ENCODE data around the gene ANXA6. TPM values are rescaled to one million over a fixed set of nuclear protein-coding genes. Genes with fewer than 3 reads are reported as not detected.

ANXA6 gene
- total and polyA plus RNA-seq, 2 experiments from 2014 or later: 404 to 628 TPM

DNA sequence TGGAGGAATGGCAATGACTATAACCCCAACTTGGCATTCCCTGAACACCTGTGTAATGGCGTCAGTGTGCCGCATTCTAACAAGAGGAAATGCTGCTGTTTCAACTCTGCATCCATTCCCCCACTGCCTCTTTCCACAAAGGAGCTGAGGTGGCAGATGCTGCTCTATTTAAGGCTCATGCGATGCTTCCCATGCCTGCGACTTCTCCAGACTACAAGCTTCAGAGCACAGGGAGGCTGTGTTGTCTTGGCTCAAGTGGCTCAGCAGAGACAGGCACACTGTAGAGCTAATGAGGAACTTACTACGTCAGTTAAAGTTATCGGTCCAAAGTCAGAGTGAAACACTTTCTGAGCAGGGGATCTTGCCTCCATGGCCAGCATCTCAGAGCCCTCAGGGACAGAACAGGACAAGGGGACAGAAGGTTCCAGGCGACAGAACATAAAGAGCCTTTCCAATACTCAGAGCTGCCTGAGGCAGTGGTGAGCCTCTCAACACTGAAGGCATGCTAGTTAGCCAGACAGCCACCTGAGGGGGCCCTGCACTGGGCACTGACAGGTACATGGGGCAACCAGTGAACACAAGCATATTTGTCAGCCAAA, 98.6 kb downstream of the ANXA6 start:
- Histone ChIP-seq H3K4me3 (no peak overlapping the region), H3K4me1 (ENCODE audit: low read depth) (peaks cover 10% of the 10 kb centered on the region), H3K9me3 (ENCODE audit: low read depth) (no peaks in the 10 kb centered on the region), H3K27me3 (no peaks in the 10 kb centered on the region), H3K36me3 (peaks cover 25% of the 10 kb centered on the region), H3K27ac (no peak overlapping the region)
- DNase-seq (ENCODE audit: low read depth in 1 of 2, low spot score in 1 of 2): no peak
- TF ChIP-seq, protein P1, sequence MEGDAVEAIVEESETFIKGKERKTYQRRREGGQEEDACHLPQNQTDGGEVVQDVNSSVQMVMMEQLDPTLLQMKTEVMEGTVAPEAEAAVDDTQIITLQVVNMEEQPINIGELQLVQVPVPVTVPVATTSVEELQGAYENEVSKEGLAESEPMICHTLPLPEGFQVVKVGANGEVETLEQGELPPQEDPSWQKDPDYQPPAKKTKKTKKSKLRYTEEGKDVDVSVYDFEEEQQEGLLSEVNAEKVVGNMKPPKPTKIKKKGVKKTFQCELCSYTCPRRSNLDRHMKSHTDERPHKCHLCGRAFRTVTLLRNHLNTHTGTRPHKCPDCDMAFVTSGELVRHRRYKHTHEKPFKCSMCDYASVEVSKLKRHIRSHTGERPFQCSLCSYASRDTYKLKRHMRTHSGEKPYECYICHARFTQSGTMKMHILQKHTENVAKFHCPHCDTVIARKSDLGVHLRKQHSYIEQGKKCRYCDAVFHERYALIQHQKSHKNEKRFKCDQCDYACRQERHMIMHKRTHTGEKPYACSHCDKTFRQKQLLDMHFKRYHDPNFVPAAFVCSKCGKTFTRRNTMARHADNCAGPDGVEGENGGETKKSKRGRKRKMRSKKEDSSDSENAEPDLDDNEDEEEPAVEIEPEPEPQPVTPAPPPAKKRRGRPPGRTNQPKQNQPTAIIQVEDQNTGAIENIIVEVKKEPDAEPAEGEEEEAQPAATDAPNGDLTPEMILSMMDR (IDR thresholded peaks at IDR 0.05; ENCODE audit: low read depth, low read length): no peak

DNA sequence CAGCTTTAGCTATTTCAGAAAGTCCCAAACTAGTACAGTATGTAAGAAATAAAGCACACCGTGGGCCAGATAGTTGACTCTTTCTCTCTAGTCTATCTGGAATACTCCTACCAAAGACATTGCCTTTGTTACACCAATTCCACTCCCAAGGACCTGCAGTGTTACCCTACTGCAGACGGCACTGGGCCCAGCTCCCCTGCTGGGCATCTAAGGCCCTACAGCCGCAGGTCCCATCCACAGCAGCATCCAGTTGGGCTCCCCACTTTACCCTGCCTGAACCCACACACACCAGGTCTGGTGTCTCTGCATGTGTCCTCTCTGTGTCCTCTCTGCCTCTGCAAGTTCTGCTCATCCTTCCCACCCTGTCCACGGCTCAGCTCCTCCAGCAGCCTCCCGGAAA, 99.3 kb downstream of the ANXA6 start:
- H3K36me3 ChIP-seq: peaks cover 25% of the 10 kb centered on the region
- no peak overlapping the region for H3K27ac ChIP-seq
- no peak overlapping the region for H3K4me3 ChIP-seq
- no peaks in the 10 kb centered on the region for H3K9me3 ChIP-seq (ENCODE audit: low read depth)
- TF ChIP-seq, protein P1 (IDR thresholded peaks at IDR 0.05; ENCODE audit: low read depth, low read length): peak; percentile 11
- DNase-seq (ENCODE audit: low read depth in 1 of 2, low spot score in 1 of 2): no peak
- peaks cover 3% of the 10 kb centered on the region for H3K4me1 ChIP-seq (ENCODE audit: low read depth)
- H3K27me3 ChIP-seq: no peaks in the 10 kb centered on the region

DNA sequence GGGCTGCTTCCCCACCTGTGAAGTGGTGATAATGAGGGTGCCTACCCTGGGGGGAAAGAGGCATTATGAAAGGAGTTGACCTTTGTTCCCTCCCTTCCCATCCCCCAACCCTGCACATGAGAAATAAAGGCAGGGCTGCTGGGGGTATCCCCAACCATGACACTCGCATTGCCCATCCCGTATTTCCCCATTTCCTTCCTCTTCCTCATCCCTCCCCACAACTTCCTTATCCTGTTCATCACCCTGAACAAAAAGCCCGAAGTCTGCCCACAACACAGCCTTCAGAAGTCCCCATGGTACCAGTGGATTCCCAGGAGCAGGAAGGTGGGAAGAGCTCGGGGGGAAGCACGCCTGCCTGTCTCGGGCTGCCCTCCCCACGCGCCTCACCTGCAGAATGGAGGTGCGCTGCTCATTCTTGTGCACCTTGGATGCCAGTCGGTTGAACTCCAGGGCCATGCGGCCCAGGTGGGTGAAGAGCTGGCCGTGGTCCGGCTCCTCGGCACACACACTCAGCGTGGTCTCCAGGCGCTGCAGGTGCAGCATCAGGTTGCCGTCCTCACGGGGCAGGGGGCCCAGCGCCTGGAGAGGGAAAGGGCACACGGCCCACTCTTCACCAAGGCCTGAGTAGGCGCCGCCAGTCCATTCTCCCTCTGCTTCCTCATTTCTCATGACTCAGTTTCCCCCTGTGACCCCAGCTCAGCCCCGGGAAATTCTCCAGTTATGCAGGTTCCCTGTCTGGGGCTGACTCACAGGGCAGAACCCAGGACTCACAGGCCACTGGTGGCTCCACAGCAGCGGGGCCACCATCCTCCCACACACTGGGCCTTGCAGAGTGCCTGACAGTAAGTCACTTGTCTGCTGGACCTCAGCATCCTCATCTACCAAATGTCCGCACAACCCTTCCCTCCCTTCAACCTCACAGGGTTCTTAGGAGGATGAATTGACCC, 100.9 kb downstream of the ANXA6 start:
- no peaks in the 10 kb centered on the region for H3K4me1 ChIP-seq (ENCODE audit: low read depth)

DNA sequence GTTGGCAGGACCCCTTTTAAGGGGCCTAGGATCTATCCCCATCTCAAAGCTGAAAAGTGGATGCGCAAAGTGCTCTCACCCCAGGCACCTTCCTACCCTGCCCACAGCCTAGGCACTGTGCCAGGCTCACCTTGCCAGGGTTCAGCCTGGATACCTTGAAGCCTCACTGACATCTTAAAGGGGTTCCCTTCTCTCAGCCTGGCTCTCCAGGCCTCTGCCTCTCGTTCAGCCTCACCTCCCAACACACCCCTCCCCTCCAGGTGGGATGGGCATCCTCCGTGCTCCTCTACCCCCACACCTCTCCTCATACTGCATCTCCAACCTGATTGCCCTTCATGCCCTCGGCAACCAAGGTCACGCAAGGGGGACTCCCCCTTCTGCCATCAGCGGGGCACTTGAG, 102.2 kb downstream of the ANXA6 start:
- DNase-seq (ENCODE audit: low read depth in 1 of 2, low spot score in 1 of 2): peak in 1 of 2 donors; percentile 19
- H3K36me3 ChIP-seq: peaks cover 8% of the 10 kb centered on the region

More for the DNA sequence above, 100.9 kb downstream of the ANXA6 start:
- DNase-seq (ENCODE audit: low read depth in 1 of 2, low spot score in 1 of 2): no peak
- Histone ChIP-seq H3K9me3 (ENCODE audit: low read depth) (no peaks in the 10 kb centered on the region), H3K36me3 (peaks cover 17% of the 10 kb centered on the region), H3K4me3 (no peak overlapping the region), H3K27me3 (no peaks in the 10 kb centered on the region), H3K27ac (no peak overlapping the region)
- TF ChIP-seq, protein P1 (IDR thresholded peaks at IDR 0.05; ENCODE audit: low read depth, low read length): no peak

DNA sequence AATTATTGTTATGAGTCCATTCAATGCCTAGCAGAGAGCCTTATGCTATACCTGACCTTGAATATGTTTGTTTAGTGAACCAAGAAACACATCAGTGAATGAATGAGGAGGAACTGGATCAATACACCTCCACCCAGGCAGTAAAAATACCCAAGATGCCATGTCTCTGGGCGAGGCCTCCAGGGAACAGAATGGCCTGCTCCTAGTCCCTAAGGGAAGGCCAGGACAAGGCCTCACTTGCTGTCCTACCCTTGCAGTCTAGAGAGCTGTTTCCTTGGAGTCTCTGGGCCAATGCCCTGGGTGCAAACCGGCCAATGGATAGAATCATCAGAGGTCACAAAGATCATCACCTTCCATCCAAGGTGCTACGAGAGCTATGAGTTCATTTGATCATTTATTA, 102.9 kb downstream of the ANXA6 start:
- Histone ChIP-seq H3K36me3 (peaks cover 8% of the 10 kb centered on the region), H3K27ac (no peak overlapping the region)

More for the DNA sequence above, 102.2 kb downstream of the ANXA6 start:
- Histone ChIP-seq H3K27ac (no peak overlapping the region), H3K9me3 (ENCODE audit: low read depth) (no peaks in the 10 kb centered on the region), H3K4me3 (no peak overlapping the region), H3K4me1 (ENCODE audit: low read depth) (no peaks in the 10 kb centered on the region), H3K27me3 (no peaks in the 10 kb centered on the region)
- TF ChIP-seq, protein P1 (IDR thresholded peaks at IDR 0.05; ENCODE audit: low read depth, low read length): no peak

More for the DNA sequence above, 102.9 kb downstream of the ANXA6 start:
- TF ChIP-seq, protein P1 (IDR thresholded peaks at IDR 0.05; ENCODE audit: low read depth, low read length): no peak
- Histone ChIP-seq H3K4me3 (no peak overlapping the region), H3K4me1 (ENCODE audit: low read depth) (no peaks in the 10 kb centered on the region), H3K27me3 (no peaks in the 10 kb centered on the region), H3K9me3 (ENCODE audit: low read depth) (no peaks in the 10 kb centered on the region)
- DNase-seq (ENCODE audit: low read depth in 1 of 2, low spot score in 1 of 2): no peak

All from cardiac muscle cell (in vitro differentiated cells and primary cell).